GM06990 (cell line): ENCODE results near the gene MOSPD3.

Experiments
- DNase-seq: peaks from one replicate; pipeline ENCODE4 v3.0.0-alpha.2; 2011; ENCODE audit not compliant: insufficient read length; ENCODE audit errors: extremely low read depth
- H3K27me3 ChIP-seq: replicated peaks from 2 replicates; pipeline ENCODE4 v1.6.0; 2011; ENCODE audit warnings: low read length; ENCODE audit not compliant: control insufficient read depth, insufficient read depth
- H3K36me3 ChIP-seq: 2 replicates; pipeline ENCODE4 v1.5.1; 2011; ENCODE audit warnings: low read length; ENCODE audit not compliant: control insufficient read depth, insufficient read depth
- H3K4me3 ChIP-seq: replicated peaks from 2 replicates; pipeline ENCODE4 v1.5.1; 2011; ENCODE audit warnings: low read depth, mild to moderate bottlenecking, control low read depth, low read length
- TF ChIP-seq, protein P1 (sequence below): IDR thresholded peaks from 2 replicates; pipeline ENCODE4 v1.5.1; 2011; ENCODE audit warnings: low read length, control low read depth, mild to moderate bottlenecking, inconsistent platforms; ENCODE audit not compliant: insufficient read depth, poor library complexity, severe bottlenecking

MOSPD3 gene

DNA sequence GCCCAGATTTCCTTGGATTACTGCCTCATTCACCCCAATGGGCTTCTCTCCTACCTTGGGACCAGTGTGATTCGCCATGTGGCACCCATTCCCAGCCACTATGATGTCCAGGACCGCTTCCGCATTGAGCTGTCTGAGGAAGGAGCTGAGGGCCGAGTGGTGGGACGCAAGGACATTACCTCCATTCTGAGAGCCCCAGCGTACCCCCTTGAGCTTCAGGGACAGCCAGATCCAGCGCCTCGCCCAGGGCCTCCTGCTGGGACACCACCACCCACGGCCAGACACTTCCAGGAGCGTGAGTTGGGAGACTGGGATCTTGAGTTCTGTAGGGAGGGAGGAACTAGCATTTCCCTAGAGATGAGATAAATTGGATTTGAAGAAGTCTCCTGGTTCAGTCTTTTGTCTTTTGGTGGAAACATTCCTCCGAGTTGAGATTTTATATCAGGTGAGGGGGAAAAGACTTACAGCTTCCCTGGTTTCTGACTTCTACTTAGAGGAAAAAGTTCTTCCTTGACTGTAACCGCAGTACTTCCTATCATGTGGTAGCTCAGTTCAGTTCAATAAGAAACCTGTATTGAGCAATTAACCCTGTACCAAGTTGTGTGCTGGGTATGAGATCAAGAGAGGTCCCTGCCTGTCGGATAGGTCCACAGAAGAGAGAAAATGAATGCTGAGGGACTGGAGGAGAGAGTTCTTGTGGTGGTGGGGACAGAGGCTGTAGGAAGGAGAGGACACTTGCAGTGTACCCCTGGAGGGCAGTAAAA lies 1.3 kb downstream of the MOSPD3 start:
- Histone ChIP-seq H3K36me3 (no peaks in the 10 kb centered on the region), H3K27me3 (no peaks in the 10 kb centered on the region), H3K4me3 (no peak overlapping the region)
- DNase-seq, result no peak
- TF ChIP-seq, protein P1, sequence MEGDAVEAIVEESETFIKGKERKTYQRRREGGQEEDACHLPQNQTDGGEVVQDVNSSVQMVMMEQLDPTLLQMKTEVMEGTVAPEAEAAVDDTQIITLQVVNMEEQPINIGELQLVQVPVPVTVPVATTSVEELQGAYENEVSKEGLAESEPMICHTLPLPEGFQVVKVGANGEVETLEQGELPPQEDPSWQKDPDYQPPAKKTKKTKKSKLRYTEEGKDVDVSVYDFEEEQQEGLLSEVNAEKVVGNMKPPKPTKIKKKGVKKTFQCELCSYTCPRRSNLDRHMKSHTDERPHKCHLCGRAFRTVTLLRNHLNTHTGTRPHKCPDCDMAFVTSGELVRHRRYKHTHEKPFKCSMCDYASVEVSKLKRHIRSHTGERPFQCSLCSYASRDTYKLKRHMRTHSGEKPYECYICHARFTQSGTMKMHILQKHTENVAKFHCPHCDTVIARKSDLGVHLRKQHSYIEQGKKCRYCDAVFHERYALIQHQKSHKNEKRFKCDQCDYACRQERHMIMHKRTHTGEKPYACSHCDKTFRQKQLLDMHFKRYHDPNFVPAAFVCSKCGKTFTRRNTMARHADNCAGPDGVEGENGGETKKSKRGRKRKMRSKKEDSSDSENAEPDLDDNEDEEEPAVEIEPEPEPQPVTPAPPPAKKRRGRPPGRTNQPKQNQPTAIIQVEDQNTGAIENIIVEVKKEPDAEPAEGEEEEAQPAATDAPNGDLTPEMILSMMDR, result no peak

DNA sequence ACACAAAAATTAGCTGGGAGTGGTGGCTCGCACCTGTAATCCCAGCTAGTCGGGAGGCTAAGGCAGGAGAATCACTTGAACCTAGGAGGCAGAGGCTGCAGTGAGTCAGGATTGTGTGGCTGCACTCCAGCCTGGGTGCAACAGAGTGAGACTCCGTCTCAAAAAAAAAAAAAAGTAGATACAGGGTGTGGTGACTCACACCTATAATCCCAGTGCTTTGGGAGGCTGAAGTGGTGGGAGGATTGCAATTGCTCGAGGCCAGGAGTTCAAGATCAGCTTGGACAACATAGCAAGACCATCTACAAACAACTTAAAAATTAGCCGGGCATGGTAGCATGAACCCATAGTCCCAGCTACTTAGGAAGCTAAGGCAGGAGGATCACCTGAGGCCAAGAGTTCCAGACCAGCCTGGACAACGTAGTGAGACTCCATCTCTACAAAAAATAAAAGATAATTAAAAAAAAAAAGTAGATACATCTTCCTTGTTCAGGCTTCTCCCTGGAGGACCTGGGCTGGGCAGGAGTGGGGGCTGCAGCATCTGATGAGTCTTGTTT lies 2.0 kb downstream of the MOSPD3 start:
- H3K27me3 ChIP-seq, result no peaks in the 10 kb centered on the region
- TF ChIP-seq, protein P1, result no peak
- no peak overlapping the region for H3K4me3 ChIP-seq
- no peaks in the 10 kb centered on the region for H3K36me3 ChIP-seq
- no peak for DNase-seq

GRCh38 chr7:100620239-100620638 lies 7.9 kb downstream of the MOSPD3 start:
- no peaks in the 10 kb centered on the region for H3K27me3 ChIP-seq
- H3K4me3 ChIP-seq, result no peak overlapping the region
- DNase-seq, result no peak
- H3K36me3 ChIP-seq, result no peaks in the 10 kb centered on the region
- TF ChIP-seq, protein P1, result no peak

GRCh38 chr7:100620804-100621203 lies 8.5 kb downstream of the MOSPD3 start:
- Histone ChIP-seq H3K27me3 (no peaks in the 10 kb centered on the region), H3K36me3 (no peaks in the 10 kb centered on the region)

DNA sequence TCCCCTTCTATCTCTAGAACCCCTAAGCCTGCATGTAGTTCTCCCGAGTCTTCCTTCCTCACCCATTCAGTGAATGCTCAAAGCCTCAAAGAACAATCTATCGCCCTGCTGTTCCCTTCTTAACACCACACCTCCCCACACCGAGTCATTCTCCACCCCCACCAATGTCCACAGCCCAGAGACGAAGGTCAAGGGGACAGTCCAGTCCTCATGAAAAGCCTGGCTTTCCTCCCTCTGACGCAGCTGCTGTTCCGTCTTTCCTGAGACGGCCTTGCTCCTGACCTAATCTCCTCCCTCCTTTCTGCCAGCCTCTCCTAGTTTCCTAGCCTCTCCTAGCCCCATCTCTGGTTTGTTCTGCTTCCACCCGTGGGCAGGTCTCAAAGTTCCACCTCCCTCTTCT lies 9.2 kb downstream of the MOSPD3 start:
- no peak for DNase-seq
- TF ChIP-seq, protein P1, result no peak
- no peaks in the 10 kb centered on the region for H3K36me3 ChIP-seq
- H3K4me3 ChIP-seq, result no peak overlapping the region
- no peaks in the 10 kb centered on the region for H3K27me3 ChIP-seq

More at GRCh38 chr7:100620804-100621203, 8.5 kb downstream of the MOSPD3 start:
- H3K4me3 ChIP-seq, result no peak overlapping the region
- TF ChIP-seq, protein P1, result no peak
- DNase-seq, result no peak
